HepG2 (cell line): ENCODE measurements around the gene MAD2L2. TPM values are rescaled to one million over a fixed set of nuclear protein-coding genes. Genes with fewer than 3 reads are reported as not detected.

ENCODE experiments used
- ATAC-seq: fragments of 200-7000 bp; cut with Tn5 transposase; 3 replicates; pipeline ENCODE4 v1.9.1; 2020; ENCODE audit warnings: mild to moderate bottlenecking, moderate library complexity
- BruUV-seq: library from RNA; stranded (reverse); fragments of 400-500 nt; replicated peaks from 2 replicates; lab custom pipeline; 2021; lab: Mats Ljungman, UMichigan
- CTCF ChIA-PET: fragments of 300-600 bp; formaldehyde crosslinking; extraction: SDS; loops from one replicate; lab custom pipeline; 2021; ENCODE audit warnings: low total read pairs, inconsistent platforms, low intra/inter-chr PET ratio; lab: Yijun Ruan, JAX
- POLR2A ChIA-PET: fragments of 350-600 bp; sonication (Branson Sonifier 250); formaldehyde crosslinking; loops from one replicate; lab custom pipeline; 2020; ENCODE audit warnings: antibody characterized with exemption, inconsistent platforms; lab: Yijun Ruan, JAX
- DNase-seq: peaks from one replicate; pipeline ENCODE4 v3.0.0-alpha.2; 2015; ENCODE audit warnings: low spot score
- FAIRE-seq: peaks from 3 replicates; lab custom pipeline; 2011; peaks lifted over from hg19 to GRCh38; lab: Jason Lieb, UNC
- H2AFZ ChIP-seq: one replicate; pipeline ENCODE4 v1.6.1; 2011; ENCODE audit warnings: low read length, inconsistent platforms
- H3K27ac ChIP-seq: fragments of 300-600 bp; 3 replicates; pipeline ENCODE4 v1.8.0; 2011; ENCODE audit warnings: mixed run types, mild to moderate bottlenecking, mixed read lengths, low read length, inconsistent platforms; ENCODE audit not compliant: insufficient read depth; ENCODE audit errors: extremely low read length
- H3K27me3 ChIP-seq, 2 experiments: fragments of 200-600 bp in 1 of 2; 2 replicates in 1 of 2; 3 replicates in 1 of 2; pipeline versions ENCODE4 v1.6.0 to v1.8.0; 2011; ENCODE audit warnings: low read length in 2 of 2, mild to moderate bottlenecking in 2 of 2, moderate library complexity in 2 of 2, inconsistent platforms in 1 of 2; ENCODE audit not compliant: insufficient read depth in 2 of 2, control insufficient read depth in 1 of 2
- H3K36me3 ChIP-seq, 2 experiments: fragments of 200-600 bp in 1 of 2; replicated peaks in 1 of 2; 2 replicates in 1 of 2; 3 replicates in 1 of 2; pipeline versions ENCODE4 v1.5.1 to v1.8.0; 2011; ENCODE audit warnings: low read length in 2 of 2, inconsistent platforms in 1 of 2; ENCODE audit not compliant: insufficient read depth in 2 of 2, control insufficient read depth in 1 of 2
- H3K4me1 ChIP-seq: 2 replicates; pipeline ENCODE4 v1.5.1; 2012; ENCODE audit warnings: low read length, inconsistent platforms; ENCODE audit not compliant: insufficient read depth
- H3K4me2 ChIP-seq: 2 replicates; pipeline ENCODE4 v1.6.0; 2011; ENCODE audit warnings: low read depth, low read length, inconsistent platforms
- H3K4me3 ChIP-seq, 3 experiments: fragments of 200-600 bp in 1 of 3; sonication (generic), shearing (Covaris generic) in 1 of 3; replicated peaks in 1 of 3; 2 replicates each; pipeline ENCODE4 v1.5.1; 2011 to 2016; ENCODE audit warnings: low read length in 3 of 3, inconsistent platforms in 2 of 3, low read depth in 2 of 3, mild to moderate bottlenecking in 2 of 3, control low read depth in 1 of 3, mixed read lengths in 1 of 3; ENCODE audit not compliant: insufficient read depth in 1 of 3
- H3K79me2 ChIP-seq: one replicate; pipeline ENCODE4 v1.6.1; 2011; ENCODE audit warnings: low read length, inconsistent platforms; ENCODE audit not compliant: insufficient read depth
- H3K9ac ChIP-seq: 2 replicates; pipeline ENCODE4 v1.6.0; 2011; ENCODE audit warnings: mild to moderate bottlenecking, low read depth, low read length, inconsistent platforms; ENCODE audit not compliant: insufficient read depth
- H3K9me3 ChIP-seq: 2 replicates; pipeline ENCODE4 v1.5.1; 2012; ENCODE audit warnings: mild to moderate bottlenecking, low read length
- H4K20me1 ChIP-seq: 2 replicates; pipeline ENCODE4 v1.6.0; 2011; ENCODE audit warnings: inconsistent platforms, mild to moderate bottlenecking, low read length, moderate library complexity; ENCODE audit not compliant: insufficient read depth
- AGO1 ChIP-seq: fragments of 200-400 bp; formaldehyde crosslinking; IDR thresholded peaks from 2 replicates; pipeline ENCODE4 v1.6.1; 2017; ENCODE audit warnings: mild to moderate bottlenecking, low read depth, low read length, moderate library complexity; ENCODE audit not compliant: poor library complexity, severe bottlenecking
- RFX1 ChIP-seq: fragments of 450-650 bp; IDR thresholded peaks from 2 replicates; pipeline ENCODE4 v1.6.1; 2017
- ZNF142 ChIP-seq: sonication (generic); formaldehyde crosslinking; IDR thresholded peaks from 2 replicates; pipeline ENCODE4 v1.4.0; 2020; ENCODE audit warnings: missing genetic modification reagents
- WGBS: methylation state at CpG from one replicate; pipeline ENCODE4 v1.1.6; 2017; ENCODE audit warnings: low lambda C conversion rate; 5-methylcytosine and 5-hydroxymethylcytosine counted together
- in situ Hi-C: cut with HindIII; loops from 2 replicates; pipeline ENCODE4 v1.10.0; 2017; ENCODE audit warnings: low pct_unique_long_range_greater_than_20kb; ENCODE audit not compliant: extremely low pct_ligation_motif_present
- intact Hi-C: fragments of 100-400 bp; cut with micrococcal nuclease; formaldehyde crosslinking; loops from one replicate; pipeline ENCODE4 v1.10.0; 2022; ENCODE audit not compliant: unreplicated experiment
- polyA plus RNA-seq, 8 experiments: library from polyadenylated mRNA; depleted of rRNA in 3 of 8; stranded (reverse) in 7 of 8; unstranded in 1 of 8; fragments of >200 nt; fragmentation: Illumina TruSeq in 4 of 8; extraction: Trizol in 4 of 8; gene quantifications; 2 replicates each; pipeline versions ENCODE4 v1.2.1 to v1.2.3, GENCODE V29; 2011 to 2016; ENCODE audit warnings: low read depth in 4 of 8, missing spikeins in 1 of 8, mixed read lengths in 1 of 8; ENCODE audit not compliant: insufficient read depth in 1 of 8
- total RNA-seq, 5 experiments: library from RNA; depleted of rRNA; stranded (reverse); fragments of >200 nt; fragmentation: Illumina TruSeq; extraction: Trizol; gene quantifications; 2 replicates each; pipeline ENCODE4 v1.2.3, GENCODE V29; 2016; ENCODE audit warnings: low read depth in 1 of 5

MAD2L2 gene
- total and polyA plus RNA-seq, 2 of the 13 experiments (the other 11 are each of a cell fraction or from before 2014, with no cell fraction given), result 51.8 to 53.8 TPM

GRCh38 chr1:11638121-11638520 is 42.8 kb downstream of the MAD2L2 start:
- Histone ChIP-seq H3K79me2 (no peaks in the 10 kb centered on the region), H3K36me3 (no peaks in the 10 kb centered on the region), H3K27me3 (peaks cover 2 to 20% of the 10 kb centered on the region in 2 experiments; a peak in 3 of 5 replicates), H3K4me1 (no peaks in the 10 kb centered on the region), H3K4me3 (no peak overlapping the region), H2AFZ (no peak overlapping the region), H3K9ac (no peak overlapping the region), H3K9me3 (no peaks in the 10 kb centered on the region), H4K20me1 (peaks cover 17% of the 10 kb centered on the region; the same call in 1 of the 2 replicates), H3K4me2 (no peak overlapping the region), H3K27ac (no peak overlapping the region)
- FAIRE-seq (no peak), DNase-seq (no peak), ATAC-seq (no peak)
- intact Hi-C loops, result no loop called here
- in situ Hi-C loops, result loop anchor here (5.0 to 25.0 kb wide), 2 partner anchors 161 to 601 kb away; partner anchors contain the start of genes DISP3 and MASP2
- CTCF ChIA-PET, result no interaction called here
- POLR2A ChIA-PET, result interaction anchor here (1.4 kb wide), 1 partner anchor 15 kb away, joined by 4 read pairs; no protein-coding TSS in a partner anchor
- peak; percentile 31; the same call in 1 of the 2 replicates for TF ChIP-seq RFX1
- no peak for TF ChIP-seq ZNF142
- TF ChIP-seq AGO1, result peak; percentile 43
- 0% methylated on average over 1 of the region's 5 CpGs for WGBS
- no TSS peak for BruUV-seq
